HepG2 (cell line): ENCODE data around the gene ASB3. TPM values are rescaled to one million over a fixed set of nuclear protein-coding genes. Genes with fewer than 3 reads are reported as not detected.

Experiments
- CCDC6 ChIP-seq: sonication (generic); formaldehyde crosslinking; IDR thresholded peaks from 2 replicates; pipeline ENCODE4 v1.8.1; 2022; ENCODE audit warnings: mild to moderate bottlenecking, missing genetic modification reagents, moderate library complexity
- CHD2 ChIP-seq: IDR thresholded peaks from 2 replicates; pipeline ENCODE4 v1.6.1; 2011; ENCODE audit warnings: low read depth, low read length, improper control_type of control experiment
- ETV6 ChIP-seq: sonication (generic); formaldehyde crosslinking; conservative IDR thresholded peaks from 2 replicates; pipeline ENCODE4 v1.4.0; 2020; ENCODE audit warnings: missing genetic modification reagents
- HNRNPL ChIP-seq: fragments of 200-400 bp; formaldehyde crosslinking; IDR thresholded peaks from 2 replicates; pipeline ENCODE4 v1.6.1; 2017; ENCODE audit warnings: mild to moderate bottlenecking, low read depth, low read length
- KDM1A ChIP-seq: IDR thresholded peaks from 2 replicates; pipeline ENCODE4 v1.6.1; 2016; ENCODE audit warnings: missing compliant biosample characterization
- KDM5B ChIP-seq: sonication (generic); formaldehyde crosslinking; IDR thresholded peaks from 2 replicates; pipeline ENCODE4 v1.4.0; 2020; ENCODE audit warnings: missing genetic modification reagents, mild to moderate bottlenecking, borderline replicate concordance
- KLF12 ChIP-seq: sonication (generic); formaldehyde crosslinking; IDR thresholded peaks from 2 replicates; pipeline ENCODE4 v1.4.0; 2020; ENCODE audit warnings: missing genetic modification reagents, borderline replicate concordance
- KLF13 ChIP-seq: sonication (generic); formaldehyde crosslinking; IDR thresholded peaks from 2 replicates; pipeline ENCODE4 v1.4.0; 2020; ENCODE audit warnings: mild to moderate bottlenecking, missing genetic modification reagents
- NAIF1 ChIP-seq: sonication (generic); formaldehyde crosslinking; IDR thresholded peaks from 2 replicates; pipeline ENCODE4 v1.5.0; 2020; ENCODE audit warnings: mild to moderate bottlenecking, missing genetic modification reagents, borderline replicate concordance
- NR2F1 ChIP-seq, 2 experiments: fragments of 450-650 bp in 1 of 2; formaldehyde crosslinking in 1 of 2; IDR thresholded peaks; 2 replicates each; pipeline versions ENCODE4 v1.5.0 to v1.6.1; 2016 to 2020; ENCODE audit warnings: mild to moderate bottlenecking in 1 of 2, missing compliant biosample characterization in 1 of 2, missing genetic modification reagents in 1 of 2, moderate library complexity in 1 of 2
- ZBTB20 ChIP-seq: sonication (generic); formaldehyde crosslinking; IDR thresholded peaks from 2 replicates; pipeline ENCODE4 v1.8.1; 2023; ENCODE audit warnings: missing genetic modification reagents, low read depth, mild to moderate bottlenecking, borderline replicate concordance
- ZBTB38 ChIP-seq: sonication (generic); formaldehyde crosslinking; IDR thresholded peaks from 2 replicates; pipeline ENCODE4 v1.5.1; 2020; ENCODE audit warnings: mild to moderate bottlenecking, missing genetic modification reagents
- ZNF235 ChIP-seq: sonication (generic); formaldehyde crosslinking; IDR thresholded peaks from 2 replicates; pipeline ENCODE4 v1.8.1; 2023; ENCODE audit warnings: mild to moderate bottlenecking, missing genetic modification reagents, borderline replicate concordance
- ZNF496 ChIP-seq: sonication (generic); formaldehyde crosslinking; IDR thresholded peaks from 2 replicates; pipeline ENCODE4 v1.8.1; 2023; ENCODE audit warnings: mild to moderate bottlenecking, moderate library complexity, missing genetic modification reagents; ENCODE audit not compliant: insufficient replicate concordance
- ZNF7 ChIP-seq: IDR thresholded peaks from 2 replicates; pipeline ENCODE4 v1.6.1; 2016; ENCODE audit warnings: missing biosample characterization, missing genetic modification reagents
- ZNF816 ChIP-seq: sonication (generic); formaldehyde crosslinking; IDR thresholded peaks from 2 replicates; pipeline ENCODE4 v1.8.0; 2022; ENCODE audit warnings: missing genetic modification reagents, mild to moderate bottlenecking, borderline replicate concordance
- polyA plus RNA-seq, 8 experiments: library from polyadenylated mRNA; depleted of rRNA in 3 of 8; stranded (reverse) in 7 of 8; unstranded in 1 of 8; fragments of >200 nt; fragmentation: Illumina TruSeq in 4 of 8; extraction: Trizol in 4 of 8; gene quantifications; 2 replicates each; pipeline versions ENCODE4 v1.2.1 to v1.2.3, GENCODE V29; 2011 to 2016; ENCODE audit warnings: low read depth in 4 of 8, missing spikeins in 1 of 8, mixed read lengths in 1 of 8; ENCODE audit not compliant: insufficient read depth in 1 of 8
- total RNA-seq, 5 experiments: library from RNA; depleted of rRNA; stranded (reverse); fragments of >200 nt; fragmentation: Illumina TruSeq; extraction: Trizol; gene quantifications; 2 replicates each; pipeline ENCODE4 v1.2.3, GENCODE V29; 2016; ENCODE audit warnings: low read depth in 1 of 5
- TF ChIP-seq, protein P1 (sequence below): sonication (generic); formaldehyde crosslinking; IDR thresholded peaks from 2 replicates; pipeline ENCODE4 v1.9.0; 2021; ENCODE audit warnings: missing genetic modification reagents, mild to moderate bottlenecking, borderline replicate concordance
- TF ChIP-seq, protein P2 (sequence below): IDR thresholded peaks from 2 replicates; pipeline ENCODE4 v1.6.1; 2016; ENCODE audit warnings: missing compliant biosample characterization, missing genetic modification reagents, borderline replicate concordance
- TF ChIP-seq, protein P3 (sequence below): sonication (generic); formaldehyde crosslinking; IDR thresholded peaks from 2 replicates; pipeline ENCODE4 v1.5.0; 2020; ENCODE audit warnings: mild to moderate bottlenecking, missing genetic modification reagents, borderline replicate concordance
- TF ChIP-seq, protein P4 (sequence below): sonication (generic); formaldehyde crosslinking; IDR thresholded peaks from 2 replicates; pipeline ENCODE4 v1.8.0; 2022; ENCODE audit warnings: mild to moderate bottlenecking, missing genetic modification reagents

The ASB3 gene
- total and polyA plus RNA-seq, 2 of the 13 experiments (the other 11 are each of a cell fraction or from before 2014, with no cell fraction given), result 40.1 to 41.8 TPM

DNA sequence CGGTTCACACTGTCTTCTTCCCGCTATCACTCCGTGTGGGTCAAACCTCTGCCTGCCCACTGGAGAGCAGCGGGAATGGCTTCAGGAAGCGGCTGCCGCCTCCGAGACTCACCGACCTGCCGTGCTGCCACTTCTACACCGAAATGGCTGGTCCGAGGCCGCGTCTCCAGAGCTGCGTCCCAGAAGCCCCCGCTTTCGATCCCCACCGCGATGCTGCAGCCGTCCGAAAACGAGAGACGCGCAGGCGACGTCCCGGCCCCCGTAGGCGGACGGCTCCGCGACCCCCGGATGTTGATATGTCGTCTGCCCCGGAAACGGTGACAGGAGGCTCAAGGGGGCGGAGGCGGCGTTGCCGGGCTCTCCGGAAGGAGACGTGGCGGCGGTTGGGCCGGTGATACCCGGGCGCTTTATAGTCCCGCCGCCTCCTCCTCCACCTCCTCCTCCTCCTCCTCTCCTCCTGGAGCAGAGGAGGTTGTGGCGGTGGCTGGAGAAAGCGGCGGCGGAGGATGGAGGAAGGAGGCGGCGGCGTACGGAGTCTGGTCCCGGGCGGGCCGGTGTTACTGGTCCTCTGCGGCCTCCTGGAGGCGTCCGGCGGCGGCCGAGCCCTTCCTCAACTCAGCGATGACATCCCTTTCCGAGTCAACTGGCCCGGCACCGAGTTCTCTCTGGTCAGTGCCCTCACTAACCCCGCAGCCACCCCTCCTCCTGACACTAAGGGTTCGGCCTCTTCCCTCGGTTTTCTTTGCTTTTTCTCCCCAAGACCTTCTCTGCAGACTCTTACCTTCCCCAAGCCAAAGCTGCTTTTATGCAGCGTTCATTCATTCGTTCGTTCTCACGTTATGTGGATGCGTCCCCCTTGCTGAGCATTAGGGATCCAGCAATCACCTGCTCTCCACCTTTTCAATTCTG lies at the start of gene ASB3, which contains the start of gene ERLEC1 (continued):
- no peak for TF ChIP-seq NR2F1 (CRISPR knock-in tag; IDR thresholded peaks at IDR 0.05)
- TF ChIP-seq, protein P1, sequence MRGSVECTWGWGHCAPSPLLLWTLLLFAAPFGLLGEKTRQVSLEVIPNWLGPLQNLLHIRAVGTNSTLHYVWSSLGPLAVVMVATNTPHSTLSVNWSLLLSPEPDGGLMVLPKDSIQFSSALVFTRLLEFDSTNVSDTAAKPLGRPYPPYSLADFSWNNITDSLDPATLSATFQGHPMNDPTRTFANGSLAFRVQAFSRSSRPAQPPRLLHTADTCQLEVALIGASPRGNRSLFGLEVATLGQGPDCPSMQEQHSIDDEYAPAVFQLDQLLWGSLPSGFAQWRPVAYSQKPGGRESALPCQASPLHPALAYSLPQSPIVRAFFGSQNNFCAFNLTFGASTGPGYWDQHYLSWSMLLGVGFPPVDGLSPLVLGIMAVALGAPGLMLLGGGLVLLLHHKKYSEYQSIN (CRISPR knock-in tag), result no peak
- TF ChIP-seq KDM1A (CRISPR knock-in tag), result no peak
- TF ChIP-seq, protein P2, sequence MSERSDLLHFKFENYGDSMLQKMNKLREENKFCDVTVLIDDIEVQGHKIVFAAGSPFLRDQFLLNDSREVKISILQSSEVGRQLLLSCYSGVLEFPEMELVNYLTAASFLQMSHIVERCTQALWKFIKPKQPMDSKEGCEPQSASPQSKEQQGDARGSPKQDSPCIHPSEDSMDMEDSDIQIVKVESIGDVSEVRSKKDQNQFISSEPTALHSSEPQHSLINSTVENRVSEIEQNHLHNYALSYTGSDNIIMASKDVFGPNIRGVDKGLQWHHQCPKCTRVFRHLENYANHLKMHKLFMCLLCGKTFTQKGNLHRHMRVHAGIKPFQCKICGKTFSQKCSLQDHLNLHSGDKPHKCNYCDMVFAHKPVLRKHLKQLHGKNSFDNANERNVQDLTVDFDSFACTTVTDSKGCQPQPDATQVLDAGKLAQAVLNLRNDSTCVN (CRISPR knock-in tag), result peak; percentile 79; the same call in 1 of the 2 replicates
- TF ChIP-seq HNRNPL, result no peak
- no peak for TF ChIP-seq KLF13
- TF ChIP-seq ZNF496 (CRISPR knock-in tag), result no peak
- TF ChIP-seq ZNF235 (CRISPR knock-in tag), result peak; percentile 95
- peak; percentile 89; the same call in 1 of the 2 replicates for TF ChIP-seq ZBTB38
- peak; percentile 68; the same call in 1 of the 2 replicates for TF ChIP-seq NAIF1 (CRISPR knock-in tag)
- TF ChIP-seq KDM5B, result peak; percentile 99
- TF ChIP-seq KLF12, result peak; percentile 93; the same call in 1 of the 2 replicates
- TF ChIP-seq, protein P3, sequence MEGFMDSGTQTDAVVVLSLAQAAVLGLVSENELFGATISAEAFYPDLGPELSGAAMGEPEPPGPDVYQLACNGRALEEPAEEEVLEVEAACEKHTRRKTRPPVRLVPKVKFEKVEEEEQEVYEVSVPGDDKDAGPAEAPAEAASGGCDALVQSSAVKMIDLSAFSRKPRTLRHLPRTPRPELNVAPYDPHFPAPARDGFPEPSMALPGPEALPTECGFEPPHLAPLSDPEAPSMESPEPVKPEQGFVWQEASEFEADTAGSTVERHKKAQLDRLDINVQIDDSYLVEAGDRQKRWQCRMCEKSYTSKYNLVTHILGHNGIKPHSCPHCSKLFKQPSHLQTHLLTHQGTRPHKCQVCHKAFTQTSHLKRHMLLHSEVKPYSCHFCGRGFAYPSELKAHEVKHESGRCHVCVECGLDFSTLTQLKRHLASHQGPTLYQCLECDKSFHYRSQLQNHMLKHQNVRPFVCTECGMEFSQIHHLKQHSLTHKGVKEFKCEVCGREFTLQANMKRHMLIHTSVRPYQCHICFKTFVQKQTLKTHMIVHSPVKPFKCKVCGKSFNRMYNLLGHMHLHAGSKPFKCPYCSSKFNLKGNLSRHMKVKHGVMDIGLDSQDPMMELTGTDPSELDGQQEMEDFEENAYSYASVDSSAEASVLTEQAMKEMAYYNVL, result peak; percentile 94
- peak; percentile 66; the same call in 1 of the 2 replicates for TF ChIP-seq ETV6 (CRISPR knock-in tag)
- TF ChIP-seq CCDC6, result peak; percentile 93; the same call in 1 of the 2 replicates
- TF ChIP-seq ZNF7 (CRISPR knock-in tag), result 0 out of 2 replicates have a peak, but pooled peaks have one; percentile 2
- TF ChIP-seq, protein P4, sequence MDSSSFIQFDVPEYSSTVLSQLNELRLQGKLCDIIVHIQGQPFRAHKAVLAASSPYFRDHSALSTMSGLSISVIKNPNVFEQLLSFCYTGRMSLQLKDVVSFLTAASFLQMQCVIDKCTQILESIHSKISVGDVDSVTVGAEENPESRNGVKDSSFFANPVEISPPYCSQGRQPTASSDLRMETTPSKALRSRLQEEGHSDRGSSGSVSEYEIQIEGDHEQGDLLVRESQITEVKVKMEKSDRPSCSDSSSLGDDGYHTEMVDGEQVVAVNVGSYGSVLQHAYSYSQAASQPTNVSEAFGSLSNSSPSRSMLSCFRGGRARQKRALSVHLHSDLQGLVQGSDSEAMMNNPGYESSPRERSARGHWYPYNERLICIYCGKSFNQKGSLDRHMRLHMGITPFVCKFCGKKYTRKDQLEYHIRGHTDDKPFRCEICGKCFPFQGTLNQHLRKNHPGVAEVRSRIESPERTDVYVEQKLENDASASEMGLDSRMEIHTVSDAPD (CRISPR knock-in tag), result peak; percentile 53; the same call in 1 of the 2 replicates
- TF ChIP-seq CHD2, result peak; percentile 74; the same call in 1 of the 2 replicates
- TF ChIP-seq ZNF816 (CRISPR knock-in tag), result peak; percentile 92
- TF ChIP-seq ZBTB20, result peak; percentile 91
